Suprapubic skin (tissue), 4 donors: Measurements from ENCODE around the gene KLHL11.

Source experiments
- CTCF ChIP-seq, 2 donors: fragments of 200-600 bp in 1 of 2; fragments of 450-650 bp in 1 of 2; sonication (generic) in 1 of 2; IDR thresholded peaks; one replicate each; pipeline ENCODE4 v1.5.1; 2016 to 2019; ENCODE audit warnings: antibody characterized with exemption in 2 of 2, mild to moderate bottlenecking in 1 of 2, moderate library complexity in 1 of 2
- POLR2A ChIP-seq, 2 donors: fragments of 450-650 bp; IDR thresholded peaks; one replicate each; pipeline ENCODE4 v1.6.1; 2017; ENCODE audit warnings: antibody characterized with exemption in 2 of 2, mild to moderate bottlenecking in 2 of 2, moderate library complexity in 2 of 2
- POLR2AphosphoS5 ChIP-seq, 3 donors: sonication (generic); formaldehyde crosslinking; IDR thresholded peaks; one replicate each; pipeline ENCODE4 v1.6.1; 2017; ENCODE audit warnings: antibody characterized with exemption in 3 of 3

- no peak for TF ChIP-seq CTCF (IDR thresholded peaks at IDR 0.05)
- TF ChIP-seq POLR2AphosphoS5 (IDR thresholded peaks at IDR 0.05), result no peak
- no peak for TF ChIP-seq POLR2A (IDR thresholded peaks at IDR 0.05)
Observed at GRCh38 chr17:41906465-41907184, 41.4 kb upstream of the KLHL11 start.
